ENCODE measurements around the gene ARHGEF28.

GRCh38 chr5:73644385-73644963 is 18.5 kb downstream of the ARHGEF28 start:
- TF ChIP-seq CTCF (IDR thresholded peaks at IDR 0.05) (no peak), POLR2A (IDR thresholded peaks at IDR 0.05) (no peak)
